Myocyte (in vitro differentiated cells): ENCODE data around the gene TNNT1. TPM values are rescaled to one million over a fixed set of nuclear protein-coding genes. Genes with fewer than 3 reads are reported as not detected.
"Not testable (repeated sequence)": the region's sequence is repeated elsewhere in the genome, so short reads cannot be mapped to it uniquely, and the experiment has no call there.

Experiments
- DNase-seq: peaks from one replicate; pipeline ENCODE4 v3.0.0-alpha.2; 2012; ENCODE audit warnings: low read depth
- total RNA-seq: library from RNA; depleted of rRNA; stranded (reverse); fragments of >200 nt; gene quantifications from 2 replicates; pipeline ENCODE4 v1.2.3, GENCODE V29; 2014

The TNNT1 gene
- total RNA-seq, 1 donor from 2014 or later, result 4,610 TPM

- no peak for DNase-seq
Observed at GRCh38 chr19:55169136-55169535, 20.1 kb upstream of the TNNT1 start.

- DNase-seq, result peak; percentile 99
Observed at GRCh38 chr19:55166530-55167268, 17.7 kb upstream of the TNNT1 start, which contains the start of gene DNAAF3. DNAAF3 (minus strand) TSS chr19:55166613; CDS start chr19:55166413, 200 bp downstream.

GRCh38 chr19:55165952-55166529 is 17.0 kb upstream of the TNNT1 start:
- peak; percentile 87 for DNase-seq

- no peak for DNase-seq
Observed at GRCh38 chr19:55161571-55162322, 12.7 kb upstream of the TNNT1 start.

GRCh38 chr19:55160986-55161365 is 12.0 kb upstream of the TNNT1 start:
- DNase-seq, result no peak

- DNase-seq, result peak; percentile 89
Observed at GRCh38 chr19:55160128-55160985, 11.4 kb upstream of the TNNT1 start.

GRCh38 chr19:55158848-55159749 is 10.1 kb upstream of the TNNT1 start:
- peak; percentile 93 for DNase-seq

- no peak for DNase-seq
Observed at GRCh38 chr19:55158423-55158822, 9.4 kb upstream of the TNNT1 start.

- DNase-seq, result no peak
Observed at GRCh38 chr19:55157064-55157908, 8.3 kb upstream of the TNNT1 start, which contains the start of gene TNNI3. TNNI3 (minus strand) TSS chr19:55157732; CDS start chr19:55157589, 143 bp downstream.

GRCh38 chr19:55156202-55157063 is 7.4 kb upstream of the TNNT1 start:
- DNase-seq, result peak; percentile 56

- DNase-seq, result not testable (repeated sequence)
Observed at GRCh38 chr19:55155784-55156183, 6.8 kb upstream of the TNNT1 start.

- no peak for DNase-seq
Observed at GRCh38 chr19:55153652-55154264, 4.8 kb upstream of the TNNT1 start.

GRCh38 chr19:55152017-55152416 is 3.0 kb upstream of the TNNT1 start:
- DNase-seq, result no peak

- peak; percentile 99 for DNase-seq
Observed at GRCh38 chr19:55147545-55148251, 1.3 kb downstream of the TNNT1 start.

- DNase-seq, result peak; percentile 64
Observed at GRCh38 chr19:55146705-55147273, 2.2 kb downstream of the TNNT1 start.

GRCh38 chr19:55146078-55146704 is 2.8 kb downstream of the TNNT1 start:
- peak; percentile 62 for DNase-seq
